HG03469 (cell line): ENCODE data around the gene LCE2C.

Experiments
- ATAC-seq: cut with Tn5 transposase; IDR thresholded peaks from one replicate; pipeline ENCODE4 v1.9.1; 2021; ENCODE audit warnings: mild to moderate bottlenecking, moderate library complexity, moderate number of reproducible peaks; ENCODE audit not compliant: unreplicated experiment

LCE2C gene

GRCh38 chr1:152718238-152718637 is 43.2 kb downstream of the LCE2C start:
- ATAC-seq, result no peak

DNA sequence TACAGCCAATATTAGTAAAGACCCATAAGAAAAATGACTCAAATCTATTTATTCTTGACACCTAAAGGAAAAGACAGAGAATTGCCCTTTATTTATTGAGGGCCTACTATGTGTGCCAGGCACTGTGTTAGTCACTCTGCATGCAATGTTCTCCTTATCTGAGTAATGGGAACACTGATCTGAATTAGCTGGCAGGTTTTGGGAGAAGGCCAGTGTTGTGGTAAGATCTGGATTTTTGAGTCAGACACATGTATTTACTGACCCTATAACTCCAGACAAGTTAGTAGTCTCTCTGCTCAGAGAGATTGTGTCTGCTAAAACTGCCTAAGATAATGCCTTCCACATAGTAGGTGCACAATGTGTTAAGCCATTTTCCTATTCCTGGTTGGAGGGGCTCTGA is 50.2 kb downstream of the LCE2C start:
- ATAC-seq, result no peak
